Cerebellar cortex (tissue), 1 donor: Measurements from ENCODE around the gene KLHL25.
"Not testable (repeated sequence)": the region's sequence is repeated elsewhere in the genome, so short reads cannot be mapped to it uniquely, and the experiment has no call there.

Source experiments
- DNase-seq: peaks from one replicate; pipeline ENCODE4 v3.0.0-alpha.2; 2015; ENCODE audit warnings: low spot score

KLHL25 gene, protein sequence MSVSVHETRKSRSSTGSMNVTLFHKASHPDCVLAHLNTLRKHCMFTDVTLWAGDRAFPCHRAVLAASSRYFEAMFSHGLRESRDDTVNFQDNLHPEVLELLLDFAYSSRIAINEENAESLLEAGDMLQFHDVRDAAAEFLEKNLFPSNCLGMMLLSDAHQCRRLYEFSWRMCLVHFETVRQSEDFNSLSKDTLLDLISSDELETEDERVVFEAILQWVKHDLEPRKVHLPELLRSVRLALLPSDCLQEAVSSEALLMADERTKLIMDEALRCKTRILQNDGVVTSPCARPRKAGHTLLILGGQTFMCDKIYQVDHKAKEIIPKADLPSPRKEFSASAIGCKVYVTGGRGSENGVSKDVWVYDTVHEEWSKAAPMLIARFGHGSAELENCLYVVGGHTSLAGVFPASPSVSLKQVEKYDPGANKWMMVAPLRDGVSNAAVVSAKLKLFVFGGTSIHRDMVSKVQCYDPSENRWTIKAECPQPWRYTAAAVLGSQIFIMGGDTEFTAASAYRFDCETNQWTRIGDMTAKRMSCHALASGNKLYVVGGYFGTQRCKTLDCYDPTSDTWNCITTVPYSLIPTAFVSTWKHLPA

DNA sequence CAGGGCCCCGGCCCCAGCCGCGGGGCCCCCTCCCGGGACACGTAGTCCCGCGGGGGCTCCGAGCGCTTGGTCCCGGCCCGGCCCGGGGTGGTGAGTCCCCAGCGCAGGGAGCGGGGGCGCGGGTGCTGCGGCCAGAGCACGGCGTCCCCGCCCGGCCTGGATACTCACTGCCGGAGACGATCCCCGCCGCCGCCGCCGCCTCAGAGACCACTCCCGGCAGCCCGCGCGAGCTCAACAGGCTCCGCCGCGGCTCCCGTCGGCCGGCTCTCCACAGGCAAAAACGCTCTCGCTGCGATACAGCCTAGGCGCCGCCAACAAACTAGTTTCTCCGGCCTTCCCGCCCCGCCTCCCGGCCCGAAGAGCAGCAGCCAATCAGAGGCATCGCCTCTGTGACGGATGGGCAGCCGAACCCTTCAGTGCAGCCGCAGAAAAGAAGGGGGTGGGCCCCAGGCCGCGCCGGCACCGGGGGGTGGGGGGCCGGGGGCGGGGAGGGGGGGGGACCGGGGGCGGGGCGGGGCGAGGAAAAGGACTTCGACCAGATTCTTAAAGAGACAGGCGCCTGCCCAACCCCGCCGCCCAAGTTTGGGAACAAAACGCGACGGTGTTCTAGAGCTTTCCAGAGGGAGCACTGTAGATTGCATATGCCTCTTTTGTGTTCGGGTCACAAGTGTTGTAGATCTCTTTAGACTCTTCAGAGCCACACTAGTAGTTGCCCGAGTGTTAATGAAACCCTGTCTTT, at the start of gene KLHL25:
KLHL25 (minus strand) TSS at position 328 of the 739 bp plus-strand sequence. CDS start 25,115 bp downstream, outside the sequence.
- peak; percentile 95 for DNase-seq

DNA sequence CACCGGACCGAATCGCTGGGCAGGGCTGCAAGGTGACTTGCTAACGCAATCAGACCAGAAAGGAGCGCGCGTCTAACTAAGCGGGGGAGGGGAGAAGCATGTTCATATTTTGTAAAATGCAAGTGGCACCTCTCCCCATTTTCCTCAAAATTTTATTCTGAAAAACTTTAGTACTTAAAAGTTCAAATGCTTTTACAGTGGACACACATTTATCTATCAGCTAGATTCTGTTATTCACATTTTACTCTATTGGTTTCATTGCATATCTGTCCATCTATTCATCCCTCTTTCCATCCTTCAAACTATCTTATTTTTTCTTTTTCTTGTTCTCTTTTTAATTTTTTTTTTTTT, 46.1 kb upstream of the KLHL25 start:
- DNase-seq, result no peak

DNA sequence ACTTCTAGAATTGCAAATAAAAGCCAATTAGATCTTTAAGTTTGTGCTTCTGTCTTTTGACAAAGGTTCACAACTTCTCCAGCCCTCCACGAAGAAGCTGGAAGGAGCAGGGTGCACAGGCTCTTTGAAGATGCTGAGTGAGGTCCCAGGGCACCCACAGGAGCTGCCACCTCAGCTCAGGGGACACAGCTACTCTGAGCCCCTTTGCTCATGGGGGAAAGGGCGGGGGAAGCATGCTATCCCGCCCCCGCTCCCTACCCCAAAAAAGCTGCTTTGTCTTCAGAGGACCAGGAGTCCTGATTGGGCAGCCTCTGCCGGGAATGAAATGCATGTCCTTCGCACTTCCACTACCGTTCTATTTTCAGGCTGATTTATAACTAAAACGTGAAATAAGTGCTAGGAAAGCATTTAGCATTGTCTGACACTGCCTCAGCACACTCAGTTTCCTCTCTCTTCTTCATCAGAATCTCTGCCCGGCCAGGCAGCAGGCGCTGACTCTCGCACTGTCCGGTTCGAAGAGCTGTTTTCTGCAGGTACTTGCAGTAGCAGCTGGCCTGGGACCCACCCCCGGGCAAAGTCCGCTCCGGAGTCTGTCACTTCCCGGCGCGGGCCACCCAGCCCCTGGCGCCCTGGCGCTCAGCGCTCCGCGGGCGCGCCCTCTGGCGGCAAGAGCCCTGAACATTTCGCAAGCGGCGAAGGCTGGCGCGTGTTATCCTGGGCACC, 45.5 kb upstream of the KLHL25 start:
- DNase-seq, result peak; percentile 66

DNA sequence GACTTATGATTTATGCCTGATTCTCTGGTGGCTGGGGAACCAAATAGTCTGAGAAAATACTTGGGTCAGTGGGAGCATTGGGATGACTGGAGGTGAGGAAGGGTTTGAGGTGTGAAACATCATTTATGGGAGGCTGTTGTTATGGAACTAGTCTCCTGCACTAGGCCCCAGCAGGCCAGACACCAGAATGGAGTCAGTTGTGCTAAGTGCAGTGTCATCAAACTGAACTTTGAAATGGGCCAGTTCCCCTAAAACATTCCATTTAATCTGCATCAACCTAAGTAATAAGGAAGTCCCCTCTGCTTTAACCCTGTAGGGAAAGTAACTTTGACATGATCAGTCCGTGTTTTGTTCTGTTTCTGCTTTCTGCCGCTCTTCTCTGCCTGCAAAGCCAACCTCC, 44.9 kb upstream of the KLHL25 start:
- no peak for DNase-seq

DNA sequence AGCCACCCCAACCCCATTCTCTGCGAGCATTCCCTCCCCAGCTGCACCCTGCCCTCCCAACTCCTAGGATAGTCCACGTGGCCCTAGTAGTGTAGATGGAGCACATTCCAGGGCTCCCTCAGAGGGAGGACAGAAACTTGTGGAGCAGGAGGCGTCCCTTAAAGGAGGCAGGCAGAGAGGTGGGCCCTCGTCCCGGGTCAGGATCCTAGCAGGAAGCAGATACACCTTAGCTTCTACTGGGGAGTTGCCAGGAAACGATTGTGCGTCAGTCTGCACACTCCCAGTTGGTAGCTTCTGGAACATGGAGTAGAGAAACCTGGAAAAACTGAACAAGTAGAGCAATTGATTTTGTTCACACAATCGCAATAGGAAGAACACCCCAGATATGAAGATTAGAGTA, 43.9 kb upstream of the KLHL25 start:
- no peak for DNase-seq

DNA sequence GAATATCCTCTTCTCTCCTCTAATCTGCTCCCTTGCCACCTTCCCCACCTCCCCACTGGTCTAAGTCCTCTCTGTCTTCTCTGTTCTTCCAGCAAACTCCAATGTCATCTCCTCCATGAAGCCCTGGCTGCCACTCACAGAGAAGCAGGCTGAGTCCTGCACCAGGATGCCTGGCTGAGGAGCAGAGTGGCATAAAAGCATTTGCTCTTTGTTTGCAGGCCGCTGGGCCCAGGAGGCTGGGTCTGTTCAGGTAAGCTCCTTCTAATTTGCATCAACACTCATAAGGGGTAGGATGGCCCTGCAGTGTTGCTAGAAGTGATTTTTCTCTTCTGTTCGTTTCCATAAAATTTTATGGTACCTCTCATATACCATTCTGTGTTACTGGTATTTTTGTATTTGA, 43.2 kb upstream of the KLHL25 start:
- DNase-seq, result no peak

DNA sequence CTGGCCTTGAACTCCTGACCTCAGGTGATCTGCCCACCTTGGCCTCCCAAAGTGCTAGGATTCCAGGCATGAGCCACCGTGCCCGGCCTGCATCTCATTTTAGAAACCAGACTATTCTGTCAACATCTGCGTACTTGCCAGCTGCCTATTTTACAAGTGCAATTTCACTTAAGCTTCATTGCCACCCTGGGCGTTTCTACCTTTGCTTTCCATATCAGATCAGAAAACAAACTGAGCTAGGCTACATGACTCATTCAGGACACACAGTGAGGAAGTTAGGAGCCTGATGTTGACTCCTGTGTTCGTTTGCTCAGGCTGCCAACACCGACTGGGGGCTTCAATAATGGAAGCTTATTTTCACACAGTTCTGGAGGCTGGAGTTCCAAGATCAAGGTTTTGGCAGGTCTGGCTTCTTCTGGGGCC, 42.3 kb upstream of the KLHL25 start:
- no peak for DNase-seq

DNA sequence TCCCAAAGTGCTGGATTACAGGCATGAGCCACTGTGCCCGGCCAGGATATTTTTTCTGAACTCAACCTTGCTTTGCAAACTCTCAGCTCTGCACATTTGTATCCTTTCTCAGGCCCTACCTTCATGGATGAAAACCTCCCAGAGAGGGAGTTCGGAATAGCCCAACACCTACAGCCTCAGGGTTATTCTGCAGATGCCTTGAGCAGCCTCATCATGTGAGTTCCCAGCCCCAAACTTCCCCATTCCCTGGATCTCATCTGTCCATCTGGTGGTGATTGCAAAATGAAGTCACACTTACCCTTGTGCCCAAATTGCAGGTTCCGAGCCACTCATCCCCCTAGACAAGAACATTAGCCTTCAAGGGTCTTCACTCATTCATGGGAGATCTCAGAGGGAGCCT, 39.9 kb upstream of the KLHL25 start:
- DNase-seq, result no peak

DNA sequence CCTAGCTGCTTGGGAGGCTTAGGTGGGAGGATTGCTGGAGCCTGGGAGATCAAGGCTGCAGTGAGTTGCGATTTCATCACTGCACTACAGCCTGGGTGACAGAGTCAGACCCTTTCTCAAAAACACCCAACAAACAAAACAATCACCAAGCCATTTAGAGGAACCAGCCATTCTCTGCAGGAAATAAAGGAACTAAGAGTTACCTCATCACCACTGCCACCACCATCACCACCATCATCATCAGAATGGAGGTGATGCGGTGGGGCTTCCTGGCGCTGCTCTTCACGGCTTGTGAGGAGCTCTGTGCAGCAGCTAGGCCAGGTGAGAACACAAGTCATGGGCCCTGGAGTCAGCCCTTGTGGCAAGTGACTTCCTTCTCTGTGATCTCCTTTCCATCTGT, 37.7 kb upstream of the KLHL25 start:
- DNase-seq, result no peak

DNA sequence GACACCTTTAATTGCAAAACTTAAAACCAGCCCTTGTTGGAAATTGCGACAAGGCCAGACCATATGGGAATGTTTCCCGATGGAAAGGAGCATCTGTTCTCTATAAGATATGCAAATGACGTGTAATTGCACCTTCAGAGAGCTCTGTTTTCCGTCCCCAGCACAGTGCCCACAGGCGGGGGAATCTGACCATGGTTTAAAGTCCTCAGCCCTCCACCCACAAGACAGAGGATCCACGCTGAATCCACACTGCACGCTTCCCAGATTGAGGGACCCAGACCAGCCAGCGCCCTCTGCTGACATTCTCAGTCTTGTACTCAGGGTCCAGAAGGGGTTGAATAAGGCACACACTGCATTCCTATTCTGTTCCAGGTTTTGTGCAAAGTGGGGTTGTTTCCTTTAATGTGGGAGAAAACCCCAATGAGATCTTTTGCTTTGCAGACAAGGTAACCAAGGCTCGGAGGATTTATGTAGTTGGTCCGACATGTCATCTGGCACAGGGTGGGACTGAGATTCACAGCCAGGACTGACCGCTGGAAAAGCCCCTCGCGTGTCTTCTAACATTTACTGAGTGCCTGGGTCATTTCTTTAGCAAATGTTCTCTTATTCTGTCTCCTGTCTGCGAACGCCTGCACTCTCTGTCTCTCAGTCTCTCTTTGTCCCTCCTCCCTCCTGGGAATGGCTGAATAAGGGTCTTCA, 36.8 kb upstream of the KLHL25 start:
- DNase-seq, result peak; percentile 63

DNA sequence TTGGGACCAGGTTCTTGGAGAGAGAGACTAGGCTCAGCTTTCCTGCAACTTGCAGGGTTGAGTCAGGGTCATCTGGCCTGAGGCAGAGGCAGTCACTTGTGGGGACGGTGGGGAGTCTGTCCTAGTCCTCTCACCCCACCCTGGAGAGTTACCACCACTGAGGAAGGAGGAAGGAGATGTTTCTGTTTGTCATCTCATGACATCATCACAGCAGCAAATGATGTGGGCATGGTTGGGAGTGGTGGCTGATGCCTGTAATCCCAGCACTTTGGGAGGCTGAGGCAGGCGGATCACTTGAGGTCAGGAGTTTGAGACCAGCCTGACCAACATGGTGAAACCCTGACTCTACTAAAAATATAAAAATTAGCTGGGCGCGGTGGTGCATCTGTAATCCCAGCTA, 35.0 kb upstream of the KLHL25 start:
- not testable (repeated sequence) for DNase-seq

DNA sequence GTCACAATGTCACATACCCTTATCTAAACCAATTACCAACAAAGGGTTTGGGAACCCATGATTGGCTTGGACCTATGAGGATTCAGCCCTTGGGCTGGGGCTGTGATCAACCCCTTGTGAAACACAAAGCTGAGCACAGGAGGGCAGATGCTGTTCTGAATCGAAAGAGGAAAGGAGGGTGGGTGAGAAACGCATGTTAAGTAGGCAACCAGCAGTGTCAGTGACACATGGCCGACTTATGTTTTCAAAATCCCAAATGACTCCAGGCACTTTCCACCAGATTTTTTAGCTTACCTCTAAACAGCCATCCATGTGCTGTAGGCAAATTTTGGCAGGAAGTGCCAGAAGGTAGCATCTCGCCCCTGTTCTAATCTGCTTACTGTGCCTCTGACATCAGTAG, 34.1 kb upstream of the KLHL25 start:
- DNase-seq, result peak; percentile 17

DNA sequence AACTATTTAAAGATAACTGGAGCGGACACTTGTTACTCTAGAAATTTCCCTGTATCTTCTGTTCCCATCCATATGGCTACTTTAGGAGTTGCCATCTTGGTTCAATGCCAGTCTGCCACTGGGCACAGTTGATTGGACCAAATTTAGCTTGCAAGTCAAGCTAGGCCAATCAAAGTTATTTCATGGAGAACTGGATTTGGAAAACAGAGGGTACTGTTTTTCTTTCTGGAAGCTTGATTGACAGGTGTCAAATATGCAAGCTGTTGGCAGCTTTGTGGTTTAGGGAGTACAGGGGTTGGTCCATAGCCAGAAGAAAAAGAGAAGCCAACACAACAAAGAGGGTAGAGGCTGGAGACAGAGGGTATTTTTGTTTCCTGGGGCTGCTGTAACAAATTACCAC, 33.4 kb upstream of the KLHL25 start:
- peak; percentile 61 for DNase-seq

DNA sequence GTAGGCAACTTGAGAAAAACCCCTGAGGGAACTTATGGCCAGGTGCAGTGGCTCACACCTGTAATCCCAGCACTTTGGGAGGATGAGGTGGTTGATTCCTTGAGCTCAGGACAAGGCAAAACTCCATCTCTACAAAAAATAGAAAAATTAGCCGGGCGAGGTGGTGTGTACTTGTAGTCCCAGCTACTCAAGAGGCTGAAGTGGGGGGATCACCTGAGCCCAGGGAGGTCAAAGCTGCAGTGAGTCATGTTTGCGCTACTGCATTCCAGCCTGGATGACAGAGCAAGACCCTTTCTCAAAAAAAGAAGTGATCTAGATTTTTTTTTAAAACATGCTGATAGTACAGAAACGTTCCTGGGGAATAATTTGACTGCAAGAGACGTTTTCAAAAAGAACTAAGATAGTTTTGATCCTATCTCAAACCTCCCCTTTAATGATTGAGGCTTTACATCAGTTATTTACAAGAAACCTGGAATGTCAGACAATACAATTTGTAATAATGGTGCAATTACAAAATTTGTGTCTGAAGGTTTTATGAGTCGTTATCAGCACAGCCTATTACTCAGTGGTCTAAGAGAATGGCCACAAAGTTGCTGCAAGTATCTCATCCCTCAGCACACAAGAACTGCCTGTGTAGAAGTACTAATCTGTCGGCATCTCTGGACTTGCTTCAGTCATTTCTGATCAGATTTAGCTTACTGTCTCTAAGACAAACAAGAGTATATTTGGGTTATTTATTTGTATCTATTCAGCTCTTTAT, 32.2 kb upstream of the KLHL25 start:
- DNase-seq, result no peak

DNA sequence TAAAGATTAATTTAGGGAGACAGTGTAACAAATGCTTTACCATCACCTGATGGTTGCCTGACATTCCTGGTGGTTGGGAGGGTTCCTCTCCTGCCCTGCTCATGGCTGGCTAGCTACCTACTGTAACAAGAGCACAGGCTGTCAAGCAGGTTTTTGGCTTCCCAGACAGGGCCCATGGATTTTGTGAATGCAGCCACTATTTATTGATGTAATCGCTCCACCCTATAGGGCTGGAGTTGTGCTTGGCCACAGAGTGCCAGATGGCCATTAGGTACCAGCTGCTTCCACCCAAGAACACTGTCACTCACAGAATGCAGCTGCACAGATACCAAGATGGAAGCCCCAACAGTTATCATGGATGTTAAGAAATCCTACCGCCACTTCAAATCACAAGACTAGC, 31.0 kb upstream of the KLHL25 start:
- DNase-seq, result no peak

DNA sequence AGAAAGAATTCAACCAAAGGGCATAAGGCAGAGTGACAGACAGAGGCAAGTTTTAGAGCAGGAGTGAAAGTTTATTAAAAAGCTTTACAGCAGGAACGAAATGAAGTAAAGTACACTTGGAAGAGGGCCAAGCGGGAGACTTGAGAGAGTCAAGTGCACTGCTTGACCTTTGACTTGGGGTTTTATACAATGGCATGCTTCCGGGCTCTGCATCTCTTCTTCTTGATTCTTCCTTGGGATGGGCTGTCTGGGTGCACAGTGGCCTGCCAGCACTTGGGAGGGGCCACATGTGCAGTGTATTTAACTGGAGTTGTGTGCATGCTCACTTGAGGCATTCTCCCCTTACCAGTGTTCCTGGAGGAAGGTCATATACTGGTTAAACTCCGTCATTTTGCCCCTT, 30.4 kb upstream of the KLHL25 start:
- no peak for DNase-seq

DNA sequence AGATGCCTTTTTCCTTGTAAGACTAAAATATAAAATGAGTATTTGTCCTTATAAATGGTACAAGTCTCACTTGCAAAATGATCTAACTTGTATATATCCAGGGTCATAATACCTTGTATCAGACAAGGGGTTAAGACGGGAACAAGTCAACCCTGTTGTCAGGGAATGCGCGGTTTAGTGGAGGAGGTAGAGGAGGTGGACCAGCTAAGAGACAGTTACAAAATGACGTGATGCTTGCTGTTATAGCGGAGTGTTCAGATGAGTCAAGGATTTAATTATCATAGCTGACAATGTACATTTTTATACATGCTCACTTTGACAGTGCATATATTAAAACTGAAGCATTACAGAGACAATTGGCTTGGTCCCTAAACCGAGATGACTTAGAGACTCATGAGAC, 26.8 kb upstream of the KLHL25 start:
- DNase-seq, result no peak

DNA sequence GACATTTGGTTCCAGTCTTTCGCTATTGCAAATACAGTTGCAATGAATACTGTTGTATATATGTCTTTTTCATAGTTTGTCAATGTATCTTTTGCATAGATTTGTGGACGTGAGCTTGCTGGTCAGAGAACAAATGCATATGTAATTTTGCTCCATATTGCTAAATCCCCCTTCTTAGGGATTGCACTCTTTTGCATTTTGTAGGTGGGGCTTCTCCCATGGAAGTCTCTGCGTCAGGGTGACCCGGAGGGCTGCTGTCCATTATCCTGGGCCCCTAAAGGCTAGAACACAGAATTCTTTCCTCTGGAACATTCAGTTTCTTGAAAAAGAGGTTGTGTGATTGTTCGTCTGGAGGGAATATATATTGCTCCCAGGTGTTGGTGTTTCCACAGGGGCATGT, 25.2 kb upstream of the KLHL25 start:
- DNase-seq, result no peak

DNA sequence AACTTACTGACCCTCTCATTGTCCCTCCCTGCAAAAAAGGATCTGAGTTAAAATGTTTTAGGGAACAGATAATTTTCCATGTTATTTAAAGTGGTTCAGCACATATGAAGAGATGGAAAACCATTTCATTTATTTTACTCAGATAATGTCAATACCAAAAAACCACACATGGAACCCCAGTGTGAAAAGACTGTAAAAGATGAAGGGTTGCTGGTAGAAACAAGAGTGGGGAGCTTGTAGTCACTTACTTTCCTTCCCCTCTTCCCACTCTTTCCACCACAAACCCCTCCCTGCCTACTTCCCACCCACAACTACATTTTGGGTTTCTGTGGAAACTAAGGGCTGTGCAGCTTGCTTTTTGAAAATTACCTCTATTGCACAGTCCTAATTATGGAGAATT, 18.5 kb upstream of the KLHL25 start:
- DNase-seq, result no peak

DNA sequence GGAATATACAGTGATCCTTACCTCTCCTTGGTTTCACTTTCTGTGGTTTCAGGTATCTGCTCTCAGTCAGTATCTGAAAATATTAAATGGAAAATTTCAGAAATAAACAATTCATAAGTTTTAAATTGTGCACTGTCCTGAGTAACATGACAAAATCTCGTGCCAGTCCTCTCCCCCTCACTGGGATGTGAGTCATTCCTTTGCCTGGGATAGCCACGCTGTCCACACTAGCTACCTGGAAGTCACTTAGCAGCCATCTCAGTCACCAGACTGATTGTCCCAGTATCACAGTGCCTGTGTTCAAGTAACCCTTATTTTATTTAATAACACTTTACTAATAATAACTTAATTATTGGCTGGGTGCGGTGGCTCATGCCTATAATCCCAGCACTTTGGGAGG, 15.3 kb upstream of the KLHL25 start:
- no peak for DNase-seq

DNA sequence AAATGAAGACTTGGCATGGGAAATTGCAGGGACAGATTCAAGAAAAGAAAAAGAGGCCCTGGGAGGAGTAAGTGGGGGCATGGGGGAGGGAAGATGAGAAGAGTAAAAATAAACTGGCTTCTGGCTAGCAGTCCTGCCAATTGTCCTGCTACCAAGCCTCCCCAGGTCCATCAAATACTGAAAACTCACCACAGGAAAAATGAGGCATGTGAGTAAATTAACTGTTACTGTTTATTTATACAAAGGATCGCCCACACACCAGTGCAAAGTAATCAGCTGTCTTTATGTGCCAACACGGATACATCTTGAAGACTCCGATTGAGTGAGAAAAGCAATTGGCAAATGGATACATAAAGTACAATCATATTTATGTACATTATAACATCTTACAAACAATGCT, 10.7 kb upstream of the KLHL25 start:
- peak; percentile 22 for DNase-seq
